A549 (cell line): Measurements from ENCODE around the gene IKZF3.

Experiments used
- MYC ChIP-seq: IDR thresholded peaks from 2 replicates; pipeline ENCODE4 v1.6.1; 2012; ENCODE audit warnings: mild to moderate bottlenecking, inconsistent platforms, low read length, improper control_type of control experiment, borderline replicate concordance
- RCOR1 ChIP-seq: fragments of 150-350 bp; IDR thresholded peaks from 2 replicates; pipeline ENCODE4 v1.6.1; 2014; ENCODE audit warnings: antibody characterized with exemption, low read length, low read depth
- TF ChIP-seq, protein P1 (sequence below): IDR thresholded peaks from 2 replicates; pipeline ENCODE4 v1.6.1; 2012; ENCODE audit warnings: low read depth, borderline replicate concordance

GRCh38 chr17:39751637-39752036, 112.5 kb downstream of the IKZF3 start:
- TF ChIP-seq, protein P1, sequence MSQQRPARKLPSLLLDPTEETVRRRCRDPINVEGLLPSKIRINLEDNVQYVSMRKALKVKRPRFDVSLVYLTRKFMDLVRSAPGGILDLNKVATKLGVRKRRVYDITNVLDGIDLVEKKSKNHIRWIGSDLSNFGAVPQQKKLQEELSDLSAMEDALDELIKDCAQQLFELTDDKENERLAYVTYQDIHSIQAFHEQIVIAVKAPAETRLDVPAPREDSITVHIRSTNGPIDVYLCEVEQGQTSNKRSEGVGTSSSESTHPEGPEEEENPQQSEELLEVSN = no peak
- TF ChIP-seq RCOR1 = no peak
- no peak for TF ChIP-seq MYC
